Measurements from ENCODE around the gene SLAMF7.
A peak's percentile ranks its signal among the peaks of the same experiment; 100 is the strongest.
"Not testable (repeated sequence)": the region's sequence is repeated elsewhere in the genome, so short reads cannot be mapped to it uniquely, and the experiment has no call there.

SLAMF7 gene

GRCh38 chr1:160721473-160721872, 17.6 kb upstream of the SLAMF7 start:
- no peak for DNase-seq

GRCh38 chr1:160722726-160723125, 16.3 kb upstream of the SLAMF7 start:
- DNase-seq, result no peak

DNA sequence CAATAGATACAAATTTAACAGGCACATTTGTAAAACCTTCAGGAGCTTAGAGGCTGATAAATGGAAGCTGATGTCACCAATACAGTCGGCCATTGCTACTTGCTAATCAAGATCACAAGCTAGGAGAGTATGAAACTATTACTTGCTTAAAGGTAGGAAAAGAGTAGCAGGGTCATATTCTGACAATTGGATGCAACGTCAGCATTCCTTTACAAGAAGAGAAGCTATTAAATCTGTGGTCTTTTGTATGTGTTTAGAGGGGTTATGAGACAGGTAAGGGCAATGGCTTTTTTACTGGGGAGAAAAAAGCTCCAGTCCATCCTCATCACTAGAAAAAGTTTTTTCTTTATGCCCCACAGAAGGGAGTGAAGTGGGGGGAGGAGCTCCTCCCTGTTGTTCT, 15.7 kb upstream of the SLAMF7 start:
- no peak for DNase-seq

DNA sequence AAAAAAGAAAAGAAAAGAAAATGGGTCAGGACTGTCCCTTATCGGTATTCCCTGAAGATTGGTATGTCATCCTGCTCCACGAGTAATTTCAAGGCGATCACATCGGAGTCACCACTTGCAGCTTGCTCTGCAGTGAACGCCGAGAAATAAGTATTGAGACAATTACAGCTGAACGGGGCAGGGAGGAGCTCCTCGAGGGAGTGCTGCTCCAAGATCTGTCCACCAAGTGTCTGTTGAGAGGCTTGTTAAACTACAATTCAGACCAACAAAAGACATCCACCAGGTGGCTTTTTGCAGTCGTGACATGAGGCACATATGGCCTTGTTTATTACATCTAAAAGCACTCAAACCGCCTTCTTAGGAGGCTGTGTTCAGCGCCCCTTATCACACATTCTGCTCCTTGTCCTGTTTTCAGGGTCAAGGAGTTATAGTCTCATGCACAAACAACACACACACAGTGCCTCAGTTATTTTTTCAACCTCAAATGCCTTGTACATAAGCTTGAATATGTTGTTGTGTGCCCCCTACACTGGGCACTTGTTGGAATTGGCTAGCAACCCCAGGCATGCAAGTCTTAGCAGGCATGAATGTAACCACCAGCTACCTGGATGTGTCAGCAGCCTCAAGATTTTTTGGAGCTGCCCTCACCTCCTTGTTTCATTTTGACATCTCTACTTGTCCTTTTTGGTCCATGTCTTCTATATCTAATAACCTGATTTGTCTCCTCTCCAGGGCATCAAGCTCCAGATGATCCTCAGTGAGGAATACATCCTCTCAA, 14.4 kb upstream of the SLAMF7 start:
- no peak for DNase-seq

DNA sequence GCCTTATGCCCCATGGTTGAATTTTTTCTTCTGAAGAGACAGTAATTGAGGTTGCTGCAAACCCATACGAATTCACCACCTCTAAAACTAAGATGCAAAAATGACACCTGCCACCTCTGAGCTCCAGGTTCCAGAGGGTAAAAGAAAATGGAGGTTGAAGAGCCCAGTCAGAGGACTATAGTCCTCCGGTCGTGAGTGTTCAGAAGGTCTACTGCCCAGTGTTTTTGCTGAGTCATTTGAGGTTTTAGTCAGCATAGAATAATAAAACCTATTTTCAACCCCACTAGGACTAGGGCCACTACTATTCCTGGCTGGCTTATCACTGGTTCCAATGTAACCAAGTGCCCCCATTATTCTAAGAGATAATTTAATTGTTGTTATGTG, 12.9 kb upstream of the SLAMF7 start:
- DNase-seq, result no peak

DNA sequence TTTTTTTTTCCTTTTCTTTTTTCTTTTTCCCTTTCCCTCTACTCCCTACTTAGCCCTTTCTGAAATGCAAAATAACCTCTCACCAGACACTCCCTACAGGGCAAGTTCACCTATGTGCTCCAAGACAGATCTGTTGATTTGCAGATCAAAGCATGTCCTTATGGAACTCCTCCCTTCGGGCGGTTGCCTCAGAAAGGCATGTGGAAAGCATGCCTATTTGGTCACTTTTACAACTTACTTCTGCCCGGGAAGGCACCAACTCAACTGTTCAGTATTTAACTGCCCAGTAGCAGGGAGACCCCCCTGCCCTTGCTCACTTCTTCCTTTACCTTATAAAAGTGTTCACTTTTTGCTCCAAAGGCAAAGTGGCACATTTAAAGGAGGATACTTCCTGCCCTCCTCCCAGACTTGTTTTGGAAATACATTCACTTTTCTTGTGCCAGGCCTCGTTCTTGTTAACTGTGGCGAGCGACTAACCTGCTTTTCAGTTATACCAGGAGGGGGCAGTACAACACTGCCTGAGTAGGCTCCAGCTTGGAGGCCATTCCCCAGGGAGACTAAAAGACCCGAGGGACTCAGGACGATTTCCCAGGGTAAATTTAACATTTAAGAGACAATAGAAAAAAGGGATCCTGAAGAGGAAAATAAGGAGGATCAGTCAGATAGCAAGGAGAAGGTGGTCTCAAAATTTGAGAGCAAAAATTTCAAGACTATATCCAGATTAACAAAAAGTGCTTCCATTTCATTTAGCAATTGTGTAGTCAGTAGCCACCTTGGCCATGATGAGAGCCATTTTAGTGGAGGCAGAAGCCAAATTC, 12.3 kb upstream of the SLAMF7 start:
- peak; percentile 61 for DNase-seq

DNA sequence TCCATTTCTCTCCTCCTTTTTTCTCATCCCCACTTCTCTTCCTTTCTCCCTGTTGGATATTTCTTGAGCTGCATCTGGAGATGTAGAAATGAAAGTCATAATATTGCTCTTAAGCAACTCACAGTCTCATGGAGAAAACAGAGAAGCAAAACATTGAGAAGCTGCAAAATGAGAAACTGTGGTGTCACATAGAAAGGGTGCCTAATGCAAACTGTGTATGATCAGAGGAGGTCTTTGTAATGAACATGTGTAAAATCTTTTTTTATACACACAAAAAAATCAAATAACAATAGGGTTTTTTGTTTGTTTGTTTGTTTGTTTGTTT, 11.8 kb upstream of the SLAMF7 start:
- no peak for DNase-seq

- not testable (repeated sequence) for DNase-seq
Measured at GRCh38 chr1:160731564-160731963, 7.5 kb upstream of the SLAMF7 start.

- no peak for DNase-seq
Measured at GRCh38 chr1:160731990-160732389, 7.1 kb upstream of the SLAMF7 start.

DNA sequence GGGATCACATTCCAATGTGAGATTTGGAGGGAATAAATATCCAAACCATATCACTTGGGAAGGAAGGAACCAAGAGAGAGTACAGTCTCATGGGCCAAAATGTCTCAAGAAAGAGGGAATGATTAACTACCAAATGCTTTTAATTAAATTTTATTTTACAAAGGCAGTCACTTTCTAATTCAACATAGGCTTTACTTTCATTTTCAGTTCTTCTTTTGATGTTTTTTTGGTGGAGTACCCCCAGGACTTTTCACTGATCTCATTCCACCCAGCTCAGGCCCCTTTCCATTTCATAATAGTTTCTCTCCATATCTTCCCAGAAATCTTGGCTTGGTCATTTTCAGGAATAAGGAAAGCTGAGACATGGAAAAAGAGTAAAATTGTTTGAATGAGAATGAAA, 5.1 kb upstream of the SLAMF7 start:
- DNase-seq, result no peak

DNA sequence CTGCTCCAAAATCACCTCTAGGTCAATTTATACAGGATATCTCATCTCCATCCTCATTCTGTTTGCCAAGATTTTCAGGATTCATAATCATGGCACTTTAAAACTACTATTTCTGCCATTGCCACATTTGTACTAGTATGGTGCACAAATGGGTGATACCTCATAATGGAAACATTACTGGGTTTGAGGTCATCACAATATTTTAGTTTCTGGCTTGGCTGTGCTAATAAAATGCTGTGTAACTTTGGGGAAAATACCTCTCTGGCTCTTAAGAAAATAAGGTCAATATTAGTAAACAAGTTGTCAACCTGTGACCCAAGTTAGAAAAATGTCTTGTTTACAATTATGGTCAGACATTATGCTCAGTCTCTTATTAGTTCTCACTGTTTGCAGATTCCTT, 4.7 kb upstream of the SLAMF7 start:
- DNase-seq, result no peak

- DNase-seq, result no peak
Measured at GRCh38 chr1:160738271-160738670, 776 bp upstream of the SLAMF7 start.

DNA sequence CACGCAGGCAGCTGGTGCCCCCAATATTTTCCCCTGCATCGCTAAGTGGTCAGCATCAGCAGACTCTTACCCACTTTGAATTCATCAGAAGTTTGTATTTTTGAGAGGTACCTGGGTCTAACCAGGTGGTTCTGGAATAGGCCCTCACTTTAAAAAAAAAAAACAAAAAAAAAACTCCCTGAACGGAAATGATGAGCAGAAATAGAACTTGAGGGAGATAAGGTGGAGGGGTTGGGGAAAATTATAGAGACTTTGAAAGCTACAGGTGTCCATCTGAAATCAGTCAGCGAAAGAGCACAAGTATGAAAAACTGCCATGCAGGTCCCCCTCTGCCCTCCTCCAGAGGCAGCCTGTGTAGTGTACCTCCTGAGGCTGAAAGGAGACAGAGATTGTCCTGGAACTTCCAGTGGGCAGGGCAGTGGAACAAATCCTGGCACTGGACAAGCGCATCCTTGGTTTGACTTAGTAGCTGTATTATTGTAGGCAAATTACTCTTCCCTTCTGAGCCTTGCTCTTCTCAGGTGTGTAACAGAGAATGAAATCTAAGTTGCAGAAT, 1.2 kb downstream of the SLAMF7 start:
- DNase-seq, result no peak

DNA sequence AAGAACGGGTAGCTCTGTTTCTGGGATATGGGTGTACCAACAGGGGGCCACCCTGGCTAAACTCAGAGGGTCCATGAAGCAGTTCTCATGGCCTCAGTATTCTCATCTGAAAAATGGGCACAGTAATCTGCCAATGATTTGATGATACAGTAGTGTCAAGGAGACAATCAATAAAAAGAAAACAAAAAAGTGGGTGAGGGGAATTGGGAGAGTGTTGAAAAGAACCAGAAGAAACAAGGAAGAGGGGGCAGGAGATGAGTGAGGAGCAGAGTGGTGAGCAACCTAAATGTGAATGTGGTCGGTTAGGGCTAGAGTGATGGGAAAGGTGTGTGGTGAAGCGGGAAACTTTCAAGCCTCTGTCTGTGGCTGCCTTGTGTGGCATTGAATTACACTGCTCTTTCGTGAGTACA, 2.0 kb downstream of the SLAMF7 start:
- no peak for DNase-seq

GRCh38 chr1:160741612-160742348, 2.7 kb downstream of the SLAMF7 start:
- DNase-seq, result no peak

DNA sequence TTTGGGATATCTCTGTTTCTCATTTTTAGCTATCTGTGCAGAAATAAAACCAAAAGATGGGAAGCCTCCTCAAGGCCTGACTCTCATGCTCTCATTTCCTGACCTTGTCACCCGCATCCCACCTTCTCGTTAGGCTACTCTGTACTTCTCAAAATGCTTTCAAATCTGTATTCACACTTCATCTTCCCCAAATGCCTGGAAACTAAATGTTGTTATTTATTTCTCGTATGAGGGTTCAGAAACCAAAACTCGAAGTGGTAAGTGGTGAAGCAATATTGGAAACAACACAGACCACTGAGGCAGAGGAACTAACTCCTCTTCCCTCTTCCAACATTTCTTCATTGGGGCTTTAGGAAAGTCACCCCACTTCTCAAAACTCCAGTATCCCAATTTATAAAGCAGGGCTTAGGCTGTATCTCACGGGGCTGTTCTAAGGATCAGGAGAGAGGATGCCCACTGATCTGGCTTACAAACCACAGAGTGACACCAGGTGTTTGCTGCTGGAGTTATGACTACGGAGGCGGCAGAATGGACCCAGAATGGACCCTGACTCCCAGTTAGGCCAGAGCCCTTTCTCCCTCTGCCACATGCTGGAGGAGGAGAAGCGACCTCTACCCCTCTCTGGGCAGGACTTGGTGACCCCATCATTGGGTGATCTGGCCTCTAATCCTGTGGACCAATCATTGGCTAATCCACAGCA, 3.5 kb downstream of the SLAMF7 start:
- DNase-seq, result no peak

DNA sequence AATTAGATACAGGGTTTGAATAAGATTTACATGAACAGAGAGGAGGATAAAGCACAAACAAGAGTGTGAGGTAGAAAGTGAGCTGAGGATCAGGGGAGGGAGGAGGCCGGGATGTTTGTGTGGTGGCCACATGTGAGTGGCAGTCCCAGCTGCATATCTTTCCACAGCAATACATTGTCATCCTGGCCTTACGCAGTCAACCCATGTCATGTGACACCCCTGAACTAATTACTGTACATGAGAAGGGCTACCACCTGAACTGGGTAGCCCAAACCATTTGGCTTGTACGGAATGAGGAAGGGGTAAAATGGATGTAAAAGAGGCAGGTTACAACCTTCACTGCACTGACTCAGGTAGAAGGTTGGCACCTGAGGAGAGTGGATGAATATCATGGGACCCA, 4.2 kb downstream of the SLAMF7 start:
- DNase-seq, result no peak

DNA sequence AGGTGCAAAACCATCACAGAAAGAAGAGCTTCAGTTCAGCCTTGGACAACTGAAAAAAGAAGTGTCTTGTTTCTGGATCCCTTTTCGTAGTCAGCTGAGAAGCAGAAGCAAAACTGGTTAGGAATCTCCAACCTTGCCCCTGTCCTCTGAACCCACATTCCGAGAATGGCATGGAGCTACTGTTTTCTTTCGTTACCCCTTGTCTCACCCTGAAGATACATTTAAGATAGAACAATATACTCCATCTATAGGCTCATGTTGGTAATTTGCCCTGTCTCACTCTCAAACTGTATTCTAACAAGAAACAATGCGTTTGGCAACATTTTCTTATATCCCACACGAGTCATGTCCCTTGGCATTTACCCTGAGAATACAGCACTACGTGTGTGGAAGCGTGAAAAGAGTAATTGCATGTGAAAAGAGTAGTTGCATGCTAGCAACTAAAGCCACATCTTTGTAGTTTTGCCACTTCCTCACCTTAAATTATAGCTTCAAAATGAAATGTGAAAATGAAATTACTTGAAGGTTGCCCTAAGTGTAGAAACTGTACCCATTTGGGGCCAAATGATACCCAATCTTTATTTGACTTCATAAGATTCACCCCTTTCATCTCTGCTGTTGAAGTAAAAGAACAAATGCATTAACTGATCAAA, 5.3 kb downstream of the SLAMF7 start:
- DNase-seq, result no peak

DNA sequence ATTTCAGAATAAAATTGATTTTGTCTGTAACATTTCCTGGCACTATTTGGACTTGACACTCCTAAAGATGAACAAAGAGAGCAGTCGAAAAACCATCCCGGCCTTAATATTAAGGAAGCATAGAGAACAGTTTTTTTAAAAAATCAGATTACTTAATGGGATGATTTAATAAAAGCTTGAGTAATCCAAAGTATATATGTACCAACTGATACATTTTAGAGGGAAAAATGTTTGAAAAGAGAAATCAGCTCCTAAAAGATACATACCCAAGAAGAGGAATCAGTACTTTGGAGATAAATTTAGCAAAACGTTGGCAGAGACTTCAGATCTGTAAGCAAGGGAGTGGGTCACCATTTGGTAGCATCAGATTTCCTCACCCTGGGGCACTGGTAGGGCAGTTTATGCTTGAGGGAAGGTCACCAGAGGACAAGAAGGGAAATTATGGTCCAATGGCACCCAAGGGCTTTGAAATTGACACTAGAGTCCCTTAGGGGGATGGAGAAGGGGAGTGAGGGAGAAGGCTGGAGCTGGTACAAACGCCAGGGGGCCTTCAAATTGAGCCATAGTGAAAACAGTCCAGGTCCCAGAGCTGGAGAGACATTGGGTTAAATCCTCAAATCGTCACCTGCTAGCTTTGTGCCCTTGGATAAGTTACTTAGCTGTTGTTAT, 5.9 kb downstream of the SLAMF7 start:
- no peak for DNase-seq

GRCh38 chr1:160745551-160745950, 6.5 kb downstream of the SLAMF7 start:
- no peak for DNase-seq

- DNase-seq, result no peak
Measured at GRCh38 chr1:160746836-160747500, 7.9 kb downstream of the SLAMF7 start.

All from activated naive CD4-positive, alpha-beta T cell treated with Interleukin-2 at 50 U/mL for 16 hours (primary cell).